Stimulated activated CD4-positive, alpha-beta T cell treated with anti-CD3 and anti-CD28 coated beads, Interleukin-15, amount 100 ng/mL, for 24 hours (primary cell): Measurements from ENCODE around the gene TJP1.
"Not testable (repeated sequence)": the region's sequence is repeated elsewhere in the genome, so short reads cannot be mapped to it uniquely, and the experiment has no call there.

Source experiments
- DNase-seq: peaks from one replicate; pipeline ENCODE4 v3.0.0-alpha.2; 2020

The TJP1 gene

GRCh38 chr15:29680465-29681165 is 141.7 kb downstream of the TJP1 start:
- DNase-seq, result no peak

DNA sequence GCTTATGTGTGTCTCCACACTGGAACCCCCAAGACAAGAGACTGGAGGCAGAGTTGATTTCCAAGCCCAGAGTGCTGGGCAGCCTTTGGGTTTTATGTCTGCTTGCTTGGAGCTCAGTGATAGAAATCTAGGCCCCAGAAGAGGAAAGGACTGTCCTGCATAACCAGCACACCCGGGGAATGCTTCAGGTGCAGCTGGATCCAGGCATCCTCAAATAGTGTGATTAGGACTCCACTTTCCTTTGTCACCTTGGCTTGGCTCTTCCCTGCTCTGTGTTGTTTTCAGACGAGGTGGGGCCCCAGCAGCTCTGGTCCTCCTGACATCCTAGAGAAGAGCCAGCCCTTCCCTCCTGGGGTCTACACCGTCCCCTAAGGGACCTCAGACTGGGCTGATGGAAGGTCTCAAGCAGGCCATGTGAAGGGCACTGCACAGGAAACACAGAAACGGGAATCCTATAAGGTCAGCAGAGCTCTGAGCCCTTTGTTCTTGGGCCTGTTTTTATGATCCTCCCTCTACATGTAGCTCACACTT is 143.7 kb downstream of the TJP1 start:
- DNase-seq, result no peak

DNA sequence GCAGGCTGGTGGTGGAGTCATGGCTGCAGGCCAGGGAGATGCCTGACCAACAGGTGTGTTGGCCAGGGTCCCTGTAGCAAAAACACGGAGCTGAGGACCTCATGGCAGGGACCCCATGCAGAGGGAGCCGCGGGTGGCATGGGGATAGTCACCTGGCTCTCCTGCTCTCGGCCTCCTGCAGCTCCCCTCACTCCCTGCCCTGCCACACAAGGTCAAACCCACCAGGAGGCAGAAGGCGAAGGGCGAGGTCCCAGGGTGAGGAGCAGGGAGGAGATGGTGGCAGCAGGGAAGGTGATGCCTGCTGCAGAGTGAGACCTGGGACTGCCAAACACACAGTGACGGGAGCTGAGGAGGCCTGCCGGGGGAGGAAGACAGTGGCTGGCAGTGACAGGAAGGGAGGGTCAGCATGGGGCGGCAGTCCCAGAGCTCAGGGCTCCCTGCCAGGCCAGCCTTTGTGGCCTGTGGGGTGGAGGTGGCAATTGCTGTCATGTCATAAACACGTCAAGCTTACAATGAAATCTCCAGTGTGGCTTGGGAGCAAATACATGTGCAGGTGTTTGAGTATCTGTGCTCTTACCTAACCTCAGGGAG is 144.3 kb downstream of the TJP1 start:
- no peak for DNase-seq

- DNase-seq, result no peak
Measured at GRCh38 chr15:29677455-29677854, 144.8 kb downstream of the TJP1 start.

- no peak for DNase-seq
Measured at GRCh38 chr15:29676961-29677402, 145.3 kb downstream of the TJP1 start.

- DNase-seq, result not testable (repeated sequence)
Measured at GRCh38 chr15:29676374-29676960, 145.8 kb downstream of the TJP1 start.

GRCh38 chr15:29675791-29676301 is 146.4 kb downstream of the TJP1 start:
- DNase-seq, result no peak

DNA sequence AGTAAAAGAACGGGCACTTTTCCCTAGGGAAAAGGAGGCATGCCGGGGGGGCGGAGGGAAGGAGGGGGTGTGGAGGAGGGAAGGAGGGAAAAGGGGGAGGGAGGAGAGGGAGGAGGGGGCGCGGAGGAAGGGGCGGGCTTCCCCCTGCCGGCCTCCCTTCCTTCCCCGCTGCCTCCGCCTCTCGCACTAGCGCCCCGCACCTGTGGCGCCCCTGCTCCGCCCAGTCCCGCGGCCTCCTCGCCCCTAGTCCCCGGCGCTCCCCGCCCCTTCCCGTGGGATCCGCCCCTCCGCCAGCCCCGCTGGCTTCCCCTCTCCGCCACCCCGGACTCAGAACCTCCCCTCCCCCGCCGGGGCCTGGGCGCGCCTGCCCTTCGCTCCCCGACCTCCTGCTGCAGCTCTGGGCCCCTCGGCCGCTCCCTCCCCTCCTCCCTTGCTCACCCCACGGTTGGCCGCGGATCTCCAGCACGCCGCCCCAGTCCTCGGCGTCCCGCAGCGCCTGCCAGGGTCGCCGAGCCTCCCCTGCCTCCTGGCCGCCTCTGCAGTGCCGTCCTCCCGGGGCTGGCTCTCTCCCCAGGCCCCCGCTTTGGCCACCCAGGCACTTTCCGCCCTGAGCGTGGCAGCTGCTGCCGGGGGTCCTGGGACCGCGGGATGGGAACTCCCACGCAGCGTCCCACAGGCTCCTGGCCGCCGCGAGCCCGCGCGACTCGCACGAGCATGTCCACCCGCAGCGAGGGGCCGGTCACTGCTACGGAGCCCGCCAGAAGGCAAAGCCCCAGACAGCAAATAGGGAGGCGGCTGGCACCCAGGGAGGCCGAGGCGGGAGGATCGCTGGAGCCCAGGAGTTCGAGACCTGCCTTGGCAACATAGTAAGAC is 147.4 kb downstream of the TJP1 start:
- peak; percentile 19 for DNase-seq

- DNase-seq, result no peak
Measured at GRCh38 chr15:29672923-29673809, 149.1 kb downstream of the TJP1 start.

DNA sequence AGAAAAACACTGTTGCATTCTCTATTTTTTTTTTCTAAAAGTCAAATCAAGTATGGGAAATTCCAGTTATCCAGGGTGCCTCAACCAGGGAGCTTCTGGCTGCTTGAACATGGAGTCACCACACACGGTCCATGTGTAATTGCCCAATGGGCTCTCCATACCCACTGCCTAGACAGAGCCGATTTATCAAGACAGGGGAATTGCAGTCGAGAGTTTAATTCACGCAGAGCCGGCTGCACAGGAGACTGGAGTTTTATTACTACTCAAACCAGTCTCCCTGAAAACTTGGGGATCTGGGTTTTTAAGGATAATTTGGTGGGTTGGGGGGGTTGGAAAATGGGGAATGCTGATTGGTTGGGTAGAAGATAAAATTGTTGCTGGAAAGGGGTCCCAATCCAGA is 149.8 kb downstream of the TJP1 start:
- no peak for DNase-seq

- DNase-seq, result not testable (repeated sequence)
Measured at GRCh38 chr15:29672046-29672445, 150.2 kb downstream of the TJP1 start.

DNA sequence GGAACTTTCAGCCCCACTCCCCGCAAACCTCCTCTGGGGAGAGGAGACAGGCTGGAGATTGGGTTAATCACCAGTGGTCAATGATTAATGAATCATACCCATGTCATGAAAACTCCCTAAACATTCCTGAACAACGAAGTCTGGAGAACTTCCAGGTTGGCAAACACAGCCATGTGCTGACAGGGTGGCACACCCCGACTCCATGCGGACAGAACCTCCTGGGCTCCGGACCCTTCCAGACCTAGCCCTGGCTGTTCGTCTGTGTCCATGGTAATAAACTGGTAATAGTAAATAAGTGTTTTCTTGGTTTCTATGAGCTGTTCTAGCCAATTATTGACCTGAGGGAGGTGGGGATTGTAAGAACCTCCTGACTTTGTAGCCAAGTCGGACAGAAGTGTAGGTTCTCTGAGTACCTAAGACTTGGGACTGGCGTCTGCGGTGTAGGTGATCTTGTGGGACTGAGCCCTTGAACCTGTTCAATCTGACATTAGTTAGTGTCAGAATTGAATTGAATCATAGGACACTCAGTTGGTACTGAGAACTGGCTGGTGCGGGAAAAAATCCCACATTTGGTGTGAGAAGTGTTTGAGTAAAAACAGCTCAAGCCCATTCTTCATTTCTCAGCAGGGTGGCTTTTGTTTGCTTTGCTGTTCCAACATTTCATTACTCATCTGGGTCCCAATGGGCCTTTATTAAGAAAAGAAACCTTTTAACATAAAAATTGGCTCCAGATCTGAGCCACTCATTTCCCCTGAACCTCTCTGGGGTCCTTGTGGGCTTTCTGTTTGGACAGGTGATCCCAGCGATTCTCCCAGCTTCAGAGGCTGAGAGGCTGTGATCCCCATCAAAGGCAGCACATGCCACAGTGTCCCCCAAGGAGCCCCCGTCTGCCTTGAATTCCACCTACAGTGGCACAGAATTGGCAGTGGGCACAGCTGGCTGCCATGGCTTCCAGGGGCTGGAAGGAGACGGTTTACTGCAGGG is 151.0 kb downstream of the TJP1 start:
- DNase-seq, result no peak

- no peak for DNase-seq
Measured at GRCh38 chr15:29670266-29670665, 152.0 kb downstream of the TJP1 start.

DNA sequence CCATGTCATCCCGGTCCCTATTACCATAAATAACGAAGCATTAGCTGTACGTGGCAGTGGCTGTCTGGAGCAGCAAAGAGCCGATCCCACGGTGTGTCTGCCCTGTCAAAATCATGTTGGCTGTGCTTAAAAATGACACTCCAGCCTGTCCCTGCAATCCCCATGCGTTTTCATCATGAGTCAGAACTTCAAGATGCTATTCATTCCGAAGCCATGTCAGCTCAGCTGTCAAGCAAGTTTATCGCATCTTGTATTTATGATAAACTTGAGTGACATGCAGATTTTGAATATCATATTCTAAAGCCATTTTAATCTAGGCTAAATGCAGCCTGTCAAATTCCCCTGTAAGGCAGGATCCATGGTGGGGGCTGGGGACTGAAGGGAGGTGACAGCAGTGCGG is 152.4 kb downstream of the TJP1 start:
- no peak for DNase-seq

DNA sequence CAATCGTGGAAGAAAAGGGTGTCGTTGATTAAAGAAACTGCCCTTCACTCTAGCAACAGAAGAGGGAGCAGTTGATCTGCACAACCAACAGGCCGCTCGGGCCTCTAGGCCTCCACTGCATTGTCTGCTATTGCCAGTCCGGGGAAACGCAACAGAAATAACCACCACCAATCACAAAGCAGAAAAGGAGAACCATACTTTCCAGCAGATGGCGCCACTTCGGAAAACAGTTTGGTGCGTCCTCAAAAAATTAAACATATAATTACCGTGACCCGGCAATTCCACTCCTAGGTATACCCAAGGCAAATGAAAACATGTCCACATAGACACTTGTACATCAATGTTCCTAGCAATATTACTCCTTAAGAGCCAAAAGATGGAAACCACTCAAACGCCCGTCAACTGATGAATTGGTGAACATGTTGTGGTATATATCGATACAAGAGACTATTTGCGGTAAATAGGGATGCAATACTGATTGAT is 154.1 kb downstream of the TJP1 start:
- peak; percentile 53 for DNase-seq

DNA sequence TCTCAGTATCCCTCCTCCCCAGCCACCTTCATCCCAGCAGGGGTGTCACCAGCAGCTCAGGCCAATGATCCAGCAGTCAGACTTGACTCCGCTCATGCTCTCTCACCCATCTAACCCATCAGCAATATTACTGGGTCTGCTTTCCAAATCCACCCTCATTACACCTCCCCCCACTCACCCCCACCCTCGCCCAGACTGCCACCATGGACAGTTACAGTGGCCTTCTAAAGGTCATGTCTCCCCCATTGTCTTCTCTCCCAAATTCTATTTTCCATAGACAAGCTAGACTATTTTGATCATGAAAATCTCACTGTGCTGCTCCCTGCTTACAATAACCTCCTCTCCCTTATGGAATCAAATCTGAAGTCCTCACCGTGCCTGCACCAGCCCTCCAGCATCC is 156.0 kb downstream of the TJP1 start:
- DNase-seq, result no peak

GRCh38 chr15:29665444-29666003 is 156.7 kb downstream of the TJP1 start:
- DNase-seq, result no peak

- no peak for DNase-seq
Measured at GRCh38 chr15:29664406-29664805, 157.9 kb downstream of the TJP1 start.

DNA sequence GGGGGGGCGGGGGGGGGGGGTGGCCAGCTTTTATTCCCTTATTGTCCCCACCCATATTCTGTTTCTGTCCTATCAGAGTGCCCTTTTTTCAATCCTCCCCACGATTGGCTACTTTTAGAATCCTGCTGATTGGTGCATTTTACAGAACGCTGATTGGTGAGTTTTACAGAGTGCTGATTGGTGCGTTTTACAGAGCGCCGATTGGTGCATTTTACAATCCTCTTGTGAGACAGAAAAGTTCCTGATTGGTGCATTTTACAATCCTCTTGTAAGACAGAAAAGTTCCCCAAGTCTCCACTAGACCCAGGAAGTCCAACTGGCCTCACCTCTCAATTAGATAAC is 164.8 kb downstream of the TJP1 start:
- not testable (repeated sequence) for DNase-seq
